GM10248 (cell line): Measurements from ENCODE around the gene TTC33.
"Not testable (repeated sequence)": the region's sequence is repeated elsewhere in the genome, so short reads cannot be mapped to it uniquely, and the experiment has no call there.

Source experiments
- CTCF ChIA-PET: fragments of 300-600 bp; sonication (Branson Sonifier 250); formaldehyde crosslinking; extraction: SDS; loops from one replicate; lab custom pipeline; 2021; ENCODE audit warnings: antibody characterized with exemption; lab: Yijun Ruan, JAX
- POLR2A ChIA-PET: fragments of 350-650 bp; sonication (Branson Sonifier 250); formaldehyde crosslinking; extraction: SDS; loops from one replicate; lab custom pipeline; 2020; ENCODE audit warnings: antibody characterized with exemption; lab: Yijun Ruan, JAX
- DNase-seq: peaks from one replicate; pipeline ENCODE4 v3.0.0; 2012; ENCODE audit errors: extremely low spot score
- CTCF ChIP-seq: IDR thresholded peaks from 2 replicates; pipeline ENCODE4 v1.5.1; 2012; ENCODE audit warnings: mild to moderate bottlenecking, low read depth; ENCODE audit errors: extremely low read depth, missing control alignments, control extremely low read depth

TTC33 gene

GRCh38 chr5:40787986-40788385 is 32.2 kb upstream of the TTC33 start:
- POLR2A ChIA-PET, result no interaction called here
- CTCF ChIA-PET, result interaction anchor here (1.1 to 1.4 kb wide), 2 partner anchors 13 to 24 kb away, joined by 3 read pairs; no protein-coding TSS in a partner anchor
- TF ChIP-seq CTCF, result no peak
- no peak for DNase-seq

GRCh38 chr5:40786664-40787063 is 30.9 kb upstream of the TTC33 start:
- DNase-seq, POLR2A ChIA-PET: not testable (repeated sequence)
- CTCF ChIA-PET, result interaction anchor here (0.7 to 1.2 kb wide), 2 partner anchors 12 to 15 kb away, joined by 3 to 4 read pairs; no protein-coding TSS in a partner anchor

- no peak for DNase-seq
- no peak for TF ChIP-seq CTCF
- POLR2A ChIA-PET, result no interaction called here
- CTCF ChIA-PET, result interaction anchor here (1.3 kb wide), 1 partner anchor 10 kb away, joined by 5 read pairs; no protein-coding TSS in a partner anchor
Measured at GRCh38 chr5:40784916-40785315, 29.2 kb upstream of the TTC33 start.

GRCh38 chr5:40784027-40784653 is 28.4 kb upstream of the TTC33 start:
- CTCF ChIA-PET, result interaction anchor here (0.7 to 1.3 kb wide), 2 partner anchors 9 to 28 kb away, joined by 3 to 5 read pairs; partner anchors contain the start of gene TTC33
- no peak for TF ChIP-seq CTCF
- POLR2A ChIA-PET, result no interaction called here
- no peak for DNase-seq

GRCh38 chr5:40781843-40782409 is 26.2 kb upstream of the TTC33 start:
- ChIA-PET CTCF (interaction anchor here (1.2 kb wide), 1 partner anchor 9 kb away, joined by 3 read pairs; no protein-coding TSS in a partner anchor), POLR2A (no interaction called here)
- no peak for DNase-seq
- TF ChIP-seq CTCF, result no peak

- TF ChIP-seq CTCF, result no peak
- no peak for DNase-seq
- ChIA-PET POLR2A (no interaction called here), CTCF (no interaction called here)
Measured at GRCh38 chr5:40780858-40781257, 25.1 kb upstream of the TTC33 start.

GRCh38 chr5:40780199-40780598 is 24.4 kb upstream of the TTC33 start:
- no peak for TF ChIP-seq CTCF
- CTCF ChIA-PET, result interaction anchor here (1.0 kb wide), 1 partner anchor 15 kb away, joined by 3 read pairs; no protein-coding TSS in a partner anchor
- POLR2A ChIA-PET, result no interaction called here
- DNase-seq, result no peak
